ENCODE measurements around the gene IQCK. TPM values are rescaled to one million over a fixed set of nuclear protein-coding genes. Genes with fewer than 3 reads are reported as not detected.

The IQCK gene
- total RNA-seq, 1 donor from 2014 or later, result 3.2 TPM

DNA sequence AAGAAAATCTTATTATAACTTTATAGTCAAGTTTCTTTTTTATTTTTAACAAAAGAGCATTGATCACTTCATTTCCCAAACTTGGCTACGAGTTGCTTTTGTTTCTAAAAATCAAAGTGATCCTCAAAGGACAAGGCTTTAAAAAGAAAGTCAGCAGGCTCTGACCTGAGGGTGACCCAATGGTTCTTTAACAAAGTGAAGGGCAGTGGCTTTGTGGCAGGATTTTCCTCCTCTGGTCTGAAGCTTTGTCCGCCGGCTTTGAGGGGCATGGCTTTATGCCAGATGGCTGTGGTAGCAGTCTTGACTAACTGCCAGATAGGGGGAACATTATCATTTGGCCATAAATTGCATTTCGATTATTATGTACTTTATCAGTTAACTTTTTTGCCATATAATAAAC, 28.5 kb downstream of the IQCK start:
- no peaks in the 10 kb centered on the region for H3K36me3 Mint-ChIP-seq (ENCODE audit: low read depth)
- no peaks in the 10 kb centered on the region for H3K4me1 Mint-ChIP-seq
- TF ChIP-seq CTCF (IDR thresholded peaks at IDR 0.05), result no peak
- ChIA-PET POLR2A (no interaction called here), CTCF (no interaction called here)
- DNase-seq, result no peak
- intact Hi-C loops (cut with micrococcal nuclease), result no loop called here
- no peaks in the 10 kb centered on the region for H3K9me3 Mint-ChIP-seq
- H3K27me3 Mint-ChIP-seq, result no peaks in the 10 kb centered on the region
- ATAC-seq (ENCODE audit: low read depth), result no peak
- H3K27ac Mint-ChIP-seq, result no peak overlapping the region
- no peak overlapping the region for H3K4me3 Mint-ChIP-seq

- no peak for ATAC-seq (ENCODE audit: low read depth)
- H3K27ac Mint-ChIP-seq, result no peak overlapping the region
- CTCF ChIA-PET, result no interaction called here
Observed at GRCh38 chr16:19748389-19749168, 30.5 kb downstream of the IQCK start.

DNA sequence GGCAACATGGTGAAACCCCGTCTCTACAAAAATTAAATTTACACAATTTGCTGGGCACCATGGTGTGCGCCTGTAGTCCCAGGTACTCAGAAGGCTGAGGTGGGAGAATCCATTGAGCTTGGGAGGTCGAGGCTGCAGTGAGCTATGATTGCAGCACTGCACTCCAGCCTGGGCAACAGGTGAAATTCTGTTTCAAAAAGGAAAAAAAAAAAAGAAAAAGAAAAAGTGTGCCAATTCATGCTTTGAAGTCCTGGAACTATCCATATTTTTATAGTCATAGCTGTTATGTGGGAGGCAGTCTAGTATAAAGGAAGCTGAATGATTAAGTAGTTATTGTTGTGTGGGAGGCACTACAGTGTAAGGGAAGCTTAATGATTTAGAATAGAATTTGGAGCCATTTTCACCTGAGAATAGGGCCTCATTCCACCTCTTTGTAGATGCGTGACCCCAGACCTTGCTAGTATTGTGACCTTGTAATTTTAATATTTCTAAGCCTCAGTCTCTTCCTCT, 31.6 kb downstream of the IQCK start:
- no peak overlapping the region for H3K4me3 Mint-ChIP-seq
- POLR2A ChIA-PET, result no interaction called here
- H3K36me3 Mint-ChIP-seq (ENCODE audit: low read depth), result no peaks in the 10 kb centered on the region
- ATAC-seq (ENCODE audit: low read depth) (no peak), DNase-seq (no peak)
- CTCF ChIA-PET, result no interaction called here
- H3K27me3 Mint-ChIP-seq, result no peaks in the 10 kb centered on the region
- intact Hi-C loops (cut with micrococcal nuclease), result no loop called here
- H3K4me1 Mint-ChIP-seq, result no peaks in the 10 kb centered on the region
- H3K27ac Mint-ChIP-seq, result no peak overlapping the region
- TF ChIP-seq CTCF (IDR thresholded peaks at IDR 0.05), result no peak
- no peaks in the 10 kb centered on the region for H3K9me3 Mint-ChIP-seq

More at GRCh38 chr16:19748389-19749168, 30.5 kb downstream of the IQCK start:
- Mint-ChIP-seq H3K4me1 (no peaks in the 10 kb centered on the region), H3K36me3 (ENCODE audit: low read depth) (no peaks in the 10 kb centered on the region), H3K27me3 (no peaks in the 10 kb centered on the region), H3K4me3 (no peak overlapping the region), H3K9me3 (no peaks in the 10 kb centered on the region)
- DNase-seq, result no peak
- intact Hi-C loops (cut with micrococcal nuclease), result no loop called here
- POLR2A ChIA-PET, result no interaction called here
- no peak for TF ChIP-seq CTCF (IDR thresholded peaks at IDR 0.05)

DNA sequence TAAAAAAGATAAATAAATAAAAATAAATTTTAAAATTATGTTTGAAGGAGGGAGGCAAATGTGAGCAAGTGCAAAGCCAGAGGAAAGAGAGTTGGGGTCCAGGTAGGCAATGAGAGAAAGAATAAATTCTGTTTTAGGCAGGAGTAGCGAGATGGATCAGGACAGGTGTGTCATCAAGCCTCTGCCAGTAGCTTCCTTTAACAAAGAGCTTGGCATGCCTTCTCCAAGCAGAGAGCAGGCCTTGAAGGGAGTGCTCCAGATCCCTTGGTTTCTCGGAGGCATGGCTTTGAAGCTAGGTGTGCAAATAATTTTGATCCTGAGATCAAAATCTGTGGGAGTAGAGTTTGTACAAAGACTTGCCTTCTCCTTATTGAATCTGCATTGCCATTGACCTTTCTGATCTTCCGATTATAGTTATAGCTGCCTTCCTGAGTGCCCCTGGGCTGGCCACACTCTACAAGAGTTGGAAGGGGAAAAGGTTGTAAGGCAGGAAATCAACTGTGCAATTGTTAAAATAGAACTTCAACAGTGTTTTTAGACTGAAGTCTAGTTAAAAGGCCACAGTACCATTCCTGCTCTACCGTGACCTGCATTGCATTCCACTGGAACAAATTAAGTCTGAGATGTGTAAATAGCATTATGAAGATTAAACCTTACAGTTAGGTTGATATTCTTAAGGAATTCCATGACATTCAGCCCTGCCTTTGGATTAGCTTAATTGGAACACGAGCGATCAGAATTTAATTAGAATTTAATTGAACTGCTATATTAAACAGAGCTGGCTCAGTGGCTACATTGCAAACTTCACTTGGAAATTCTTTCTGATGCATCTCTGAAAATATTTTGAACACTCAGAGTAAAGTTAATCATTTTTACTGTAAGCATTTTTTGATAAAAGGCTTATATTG, 33.7 kb downstream of the IQCK start:
- no peak overlapping the region for H3K4me3 Mint-ChIP-seq
- no peaks in the 10 kb centered on the region for H3K4me1 Mint-ChIP-seq
- H3K27ac Mint-ChIP-seq, result no peak overlapping the region
- DNase-seq, result no peak
- TF ChIP-seq CTCF (IDR thresholded peaks at IDR 0.05), result no peak
- H3K9me3 Mint-ChIP-seq, result no peaks in the 10 kb centered on the region
- H3K27me3 Mint-ChIP-seq, result no peaks in the 10 kb centered on the region
- no peak for ATAC-seq (ENCODE audit: low read depth)
- no peaks in the 10 kb centered on the region for H3K36me3 Mint-ChIP-seq (ENCODE audit: low read depth)
- ChIA-PET CTCF (no interaction called here), POLR2A (no interaction called here)
- intact Hi-C loops (cut with micrococcal nuclease), result no loop called here
